Mesothelial cell of epicardium (in vitro differentiated cells): ENCODE measurements around the gene GOLGB1. TPM values are rescaled to one million over a fixed set of nuclear protein-coding genes. Genes with fewer than 3 reads are reported as not detected.

Experiments used
- DNase-seq, 2 experiments: peaks; one replicate each; pipeline ENCODE4 v3.0.0; 2021; ENCODE audit warnings: low spot score in 2 of 2; ENCODE audit not compliant: unreplicated experiment in 2 of 2
- H3K27ac Mint-ChIP-seq: 2 replicates; pipeline ENCODE4 v1.8.0; 2021; ENCODE audit warnings: mixed read lengths
- H3K27me3 Mint-ChIP-seq: 2 replicates; pipeline ENCODE4 v1.8.0; 2021; ENCODE audit warnings: low read depth, mixed read lengths
- H3K36me3 Mint-ChIP-seq: 2 replicates; pipeline ENCODE4 v1.8.0; 2021; ENCODE audit warnings: mixed read lengths
- H3K4me1 Mint-ChIP-seq: 2 replicates; pipeline ENCODE4 v1.8.0; 2021; ENCODE audit warnings: mixed read lengths
- H3K4me3 Mint-ChIP-seq: 2 replicates; pipeline ENCODE4 v1.8.0; 2021; ENCODE audit warnings: mild to moderate bottlenecking, moderate library complexity, mixed read lengths
- H3K9me3 Mint-ChIP-seq: 2 replicates; pipeline ENCODE4 v1.8.0; 2021; ENCODE audit warnings: mixed read lengths
- total RNA-seq: library from RNA; stranded (reverse); gene quantifications from 3 replicates; pipeline ENCODE4 v1.2.1, GENCODE V29; 2021
- TF ChIP-seq, protein P1 (sequence below): fragments of 200-600 bp; sonication (generic); IDR thresholded peaks from one replicate; pipeline ENCODE4 v1.5.0; 2021; ENCODE audit warnings: antibody characterized with exemption; ENCODE audit not compliant: unreplicated experiment

The GOLGB1 gene
- total RNA-seq, 1 donor from 2014 or later, result 79.4 TPM

- no peaks in the 10 kb centered on the region for H3K4me1 Mint-ChIP-seq
- H3K9me3 Mint-ChIP-seq, result no peaks in the 10 kb centered on the region
- TF ChIP-seq, protein P1, sequence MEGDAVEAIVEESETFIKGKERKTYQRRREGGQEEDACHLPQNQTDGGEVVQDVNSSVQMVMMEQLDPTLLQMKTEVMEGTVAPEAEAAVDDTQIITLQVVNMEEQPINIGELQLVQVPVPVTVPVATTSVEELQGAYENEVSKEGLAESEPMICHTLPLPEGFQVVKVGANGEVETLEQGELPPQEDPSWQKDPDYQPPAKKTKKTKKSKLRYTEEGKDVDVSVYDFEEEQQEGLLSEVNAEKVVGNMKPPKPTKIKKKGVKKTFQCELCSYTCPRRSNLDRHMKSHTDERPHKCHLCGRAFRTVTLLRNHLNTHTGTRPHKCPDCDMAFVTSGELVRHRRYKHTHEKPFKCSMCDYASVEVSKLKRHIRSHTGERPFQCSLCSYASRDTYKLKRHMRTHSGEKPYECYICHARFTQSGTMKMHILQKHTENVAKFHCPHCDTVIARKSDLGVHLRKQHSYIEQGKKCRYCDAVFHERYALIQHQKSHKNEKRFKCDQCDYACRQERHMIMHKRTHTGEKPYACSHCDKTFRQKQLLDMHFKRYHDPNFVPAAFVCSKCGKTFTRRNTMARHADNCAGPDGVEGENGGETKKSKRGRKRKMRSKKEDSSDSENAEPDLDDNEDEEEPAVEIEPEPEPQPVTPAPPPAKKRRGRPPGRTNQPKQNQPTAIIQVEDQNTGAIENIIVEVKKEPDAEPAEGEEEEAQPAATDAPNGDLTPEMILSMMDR, result no peak
- DNase-seq, result no peak
- no peaks in the 10 kb centered on the region for H3K36me3 Mint-ChIP-seq
- peaks cover 10% of the 10 kb centered on the region for H3K27me3 Mint-ChIP-seq
- H3K27ac Mint-ChIP-seq, result no peak overlapping the region
- no peak overlapping the region for H3K4me3 Mint-ChIP-seq
These were observed 111.6 kb downstream of the GOLGB1 start for GRCh38 chr3:121637922-121638321.

- H3K27me3 Mint-ChIP-seq, result peaks cover 2% of the 10 kb centered on the region
- H3K9me3 Mint-ChIP-seq, result no peaks in the 10 kb centered on the region
- no peaks in the 10 kb centered on the region for H3K36me3 Mint-ChIP-seq
- H3K27ac Mint-ChIP-seq, result no peak overlapping the region
- DNase-seq, result no peak
- no peaks in the 10 kb centered on the region for H3K4me1 Mint-ChIP-seq
- H3K4me3 Mint-ChIP-seq, result no peak overlapping the region
- TF ChIP-seq, protein P1, result no peak
These were observed 119.2 kb downstream of the GOLGB1 start for GRCh38 chr3:121630355-121630754.

- no peaks in the 10 kb centered on the region for H3K9me3 Mint-ChIP-seq
- no peaks in the 10 kb centered on the region for H3K27me3 Mint-ChIP-seq
- DNase-seq, result no peak
- no peak overlapping the region for H3K27ac Mint-ChIP-seq
- TF ChIP-seq, protein P1, result no peak
- no peaks in the 10 kb centered on the region for H3K4me1 Mint-ChIP-seq
- H3K4me3 Mint-ChIP-seq, result no peak overlapping the region
- no peaks in the 10 kb centered on the region for H3K36me3 Mint-ChIP-seq
These were observed 119.9 kb downstream of the GOLGB1 start for GRCh38 chr3:121629601-121630000.

GRCh38 chr3:121627622-121628021 is 121.9 kb downstream of the GOLGB1 start:
- Mint-ChIP-seq H3K9me3 (no peaks in the 10 kb centered on the region), H3K27ac (no peak overlapping the region), H3K27me3 (peaks cover 3% of the 10 kb centered on the region), H3K4me1 (no peaks in the 10 kb centered on the region), H3K36me3 (no peaks in the 10 kb centered on the region), H3K4me3 (no peak overlapping the region)
- DNase-seq, result no peak
- TF ChIP-seq, protein P1, result no peak

DNA sequence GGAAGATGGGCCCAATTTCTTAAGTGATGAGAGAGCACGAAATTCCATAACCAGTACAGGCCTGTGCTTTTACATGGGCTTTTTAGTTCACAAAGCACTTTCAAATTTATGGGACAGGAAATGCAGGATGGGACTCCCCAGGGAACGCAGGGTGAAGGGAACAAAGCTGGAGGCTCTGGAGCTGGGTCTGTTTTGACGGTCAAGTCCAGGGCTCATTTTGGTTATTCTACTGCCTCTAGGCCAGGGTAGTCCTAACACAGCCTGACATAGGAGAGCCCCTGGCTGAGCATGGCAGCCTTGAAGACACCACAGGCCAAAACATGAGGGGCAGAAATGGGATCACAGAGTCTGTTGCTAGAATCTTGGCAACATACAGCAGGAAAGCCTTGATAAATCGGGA is 122.3 kb downstream of the GOLGB1 start:
- H3K36me3 Mint-ChIP-seq, result no peaks in the 10 kb centered on the region
- peaks cover 5% of the 10 kb centered on the region for H3K27me3 Mint-ChIP-seq
- TF ChIP-seq, protein P1, result no peak
- no peak overlapping the region for H3K4me3 Mint-ChIP-seq
- H3K9me3 Mint-ChIP-seq, result no peaks in the 10 kb centered on the region
- no peaks in the 10 kb centered on the region for H3K4me1 Mint-ChIP-seq
- no peak for DNase-seq
- no peak overlapping the region for H3K27ac Mint-ChIP-seq

DNA sequence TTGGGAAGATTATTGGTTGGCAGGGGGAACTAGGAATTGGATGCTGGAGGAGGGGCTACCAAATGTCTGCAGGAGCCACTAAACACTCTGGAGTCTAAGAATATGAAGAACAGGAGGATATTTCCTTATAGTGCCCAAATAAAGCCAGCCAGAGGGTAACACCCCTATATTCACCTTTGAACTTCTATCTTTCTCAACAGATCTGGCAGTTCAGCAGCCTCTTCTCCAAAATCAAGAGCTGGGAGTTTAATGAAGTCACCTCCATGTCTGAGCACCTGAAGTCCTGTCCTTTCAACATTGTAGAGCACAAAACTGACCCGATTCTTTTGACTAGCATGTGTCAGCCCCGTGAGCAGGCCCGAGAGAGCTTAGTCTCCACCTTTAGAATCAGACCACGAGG is 123.0 kb downstream of the GOLGB1 start:
- no peak for DNase-seq
- H3K4me3 Mint-ChIP-seq, result no peak overlapping the region
- H3K27ac Mint-ChIP-seq, result no peak overlapping the region
- TF ChIP-seq, protein P1, result no peak
- no peaks in the 10 kb centered on the region for H3K36me3 Mint-ChIP-seq
- H3K4me1 Mint-ChIP-seq, result no peaks in the 10 kb centered on the region
- no peaks in the 10 kb centered on the region for H3K9me3 Mint-ChIP-seq
- peaks cover 7% of the 10 kb centered on the region for H3K27me3 Mint-ChIP-seq
